ENCODE measurements around the gene STT3B.

- no peak for TF ChIP-seq POLR2A (IDR thresholded peaks at IDR 0.05)
- TF ChIP-seq, protein P1, sequence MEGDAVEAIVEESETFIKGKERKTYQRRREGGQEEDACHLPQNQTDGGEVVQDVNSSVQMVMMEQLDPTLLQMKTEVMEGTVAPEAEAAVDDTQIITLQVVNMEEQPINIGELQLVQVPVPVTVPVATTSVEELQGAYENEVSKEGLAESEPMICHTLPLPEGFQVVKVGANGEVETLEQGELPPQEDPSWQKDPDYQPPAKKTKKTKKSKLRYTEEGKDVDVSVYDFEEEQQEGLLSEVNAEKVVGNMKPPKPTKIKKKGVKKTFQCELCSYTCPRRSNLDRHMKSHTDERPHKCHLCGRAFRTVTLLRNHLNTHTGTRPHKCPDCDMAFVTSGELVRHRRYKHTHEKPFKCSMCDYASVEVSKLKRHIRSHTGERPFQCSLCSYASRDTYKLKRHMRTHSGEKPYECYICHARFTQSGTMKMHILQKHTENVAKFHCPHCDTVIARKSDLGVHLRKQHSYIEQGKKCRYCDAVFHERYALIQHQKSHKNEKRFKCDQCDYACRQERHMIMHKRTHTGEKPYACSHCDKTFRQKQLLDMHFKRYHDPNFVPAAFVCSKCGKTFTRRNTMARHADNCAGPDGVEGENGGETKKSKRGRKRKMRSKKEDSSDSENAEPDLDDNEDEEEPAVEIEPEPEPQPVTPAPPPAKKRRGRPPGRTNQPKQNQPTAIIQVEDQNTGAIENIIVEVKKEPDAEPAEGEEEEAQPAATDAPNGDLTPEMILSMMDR (IDR thresholded peaks at IDR 0.05 in 8 of 11, conservative IDR thresholded peaks at IDR 0.05 in 3 of 11), result no peak
These were observed 29.2 kb downstream of the STT3B start for GRCh38 chr3:31561891-31562290.

Data from spleen (tissue), 7 donors.